HCT116 (cell line): ENCODE data around the gene FLCN. TPM values are rescaled to one million over a fixed set of nuclear protein-coding genes. Genes with fewer than 3 reads are reported as not detected.

Source experiments
- ATAC-seq: fragments of 200-7000 bp; cut with Tn5 transposase; 2 replicates; pipeline ENCODE4 v1.9.1; 2020; ENCODE audit warnings: mild to moderate bottlenecking, moderate library complexity
- BruUV-seq: library from RNA; stranded (reverse); fragments of 400-500 nt; replicated peaks from 2 replicates; lab custom pipeline; 2021; lab: Mats Ljungman, UMichigan
- CTCF ChIA-PET: fragments of 300-600 bp; sonication (Branson Sonifier 250); formaldehyde crosslinking; loops from one replicate; lab custom pipeline; 2021; ENCODE audit warnings: antibody characterized with exemption; lab: Charles Lee
- POLR2A ChIA-PET: fragments of 300-600, 350-600 bp; sonication (Branson Sonifier 250); formaldehyde crosslinking; loops from one replicate; lab custom pipeline; 2021; ENCODE audit warnings: antibody characterized with exemption; lab: Charles Lee
- RAD21 ChIA-PET, 2 experiments: fragments of 300-600 bp; sonication (Branson Sonifier 250); formaldehyde crosslinking; loops; one replicate each; lab custom pipeline; 2023; ENCODE audit warnings: low total read pairs in 2 of 2; ENCODE audit not compliant: uncharacterized antibody in 2 of 2, unreplicated experiment in 2 of 2, low non-redundant PET in 1 of 2; lab: Charles Lee
- DNase-seq: peaks from one replicate; pipeline ENCODE4 v3.0.0-alpha.2; 2010; ENCODE audit warnings: low read depth, low spot score
- H2AFZ ChIP-seq: fragments of 200-600 bp; shearing (Covaris generic), sonication (generic); 2 replicates; pipeline ENCODE4 v1.6.1; 2017; ENCODE audit warnings: low read depth, mixed run types, mixed read lengths, antibody characterized with exemption, low read length; ENCODE audit not compliant: poor library complexity, severe bottlenecking
- H3K27ac ChIP-seq: 2 replicates; pipeline ENCODE4 v1.5.1; 2012; ENCODE audit warnings: low read depth, low read length
- H3K27me3 ChIP-seq: fragments of 200-600 bp; sonication (generic); 2 replicates; pipeline ENCODE4 v1.6.1; 2016; ENCODE audit warnings: mixed run types, low read length, mixed read lengths; ENCODE audit not compliant: insufficient read depth
- H3K36me3 ChIP-seq, 2 experiments: fragments of 200-500 bp in 1 of 2; fragments of 200-600 bp in 1 of 2; sonication (Bioruptor generic) in 1 of 2; sonication (generic) in 1 of 2; 2 replicates each; pipeline versions ENCODE4 v1.5.1 to v1.6.1; 2014 to 2016; ENCODE audit warnings: low read length in 2 of 2, inconsistent platforms in 1 of 2, mixed read lengths in 1 of 2, mixed run types in 1 of 2; ENCODE audit not compliant: insufficient read depth in 2 of 2, control insufficient read depth in 1 of 2
- H3K4me1 ChIP-seq, 2 experiments: fragments of 200-600 bp in 1 of 2; sonication (generic) in 1 of 2; 2 replicates each; pipeline versions ENCODE4 v1.5.1 to v1.6.1; 2012 to 2017; ENCODE audit warnings: low read length in 2 of 2, inconsistent platforms in 1 of 2, mild to moderate bottlenecking in 1 of 2, mixed read lengths in 1 of 2, mixed run types in 1 of 2, moderate library complexity in 1 of 2; ENCODE audit not compliant: insufficient read depth in 2 of 2, control insufficient read depth in 1 of 2
- H3K4me2 ChIP-seq: fragments of 200-600 bp; sonication (generic); 2 replicates; pipeline ENCODE4 v1.6.1; 2017; ENCODE audit warnings: mixed run types, low read length, mixed read lengths
- H3K4me3 ChIP-seq, 2 experiments: fragments of 200-600 bp in 1 of 2; sonication (generic) in 1 of 2; replicated peaks in 1 of 2; 2 replicates each; pipeline ENCODE4 v1.5.1; 2011 to 2016; ENCODE audit warnings: low read length in 2 of 2, control low read depth in 1 of 2, low read depth in 1 of 2, mild to moderate bottlenecking in 1 of 2, mixed read lengths in 1 of 2, mixed run types in 1 of 2
- H3K79me2 ChIP-seq: fragments of 200-600 bp; sonication (generic); 2 replicates; pipeline ENCODE4 v1.6.1; 2017; ENCODE audit warnings: mild to moderate bottlenecking, mixed run types, low read length, moderate library complexity, mixed read lengths; ENCODE audit not compliant: insufficient read depth
- H3K9ac ChIP-seq: fragments of 200-600 bp; sonication (generic); 2 replicates; pipeline ENCODE4 v1.6.1; 2016; ENCODE audit warnings: low read length, mixed read lengths
- H3K9me2 ChIP-seq: fragments of 200-600 bp; sonication (generic), shearing (Covaris generic); 2 replicates; pipeline ENCODE4 v1.6.1; 2017; ENCODE audit warnings: mixed run types, mild to moderate bottlenecking, moderate library complexity; ENCODE audit not compliant: insufficient read depth
- H3K9me3 ChIP-seq, 2 experiments: fragments of 200-500 bp in 1 of 2; fragments of 200-600 bp in 1 of 2; sonication (Bioruptor generic) in 1 of 2; sonication (generic) in 1 of 2; 2 replicates each; pipeline ENCODE4 v1.6.1; 2014 to 2017; ENCODE audit warnings: low read length in 2 of 2, mixed read lengths in 2 of 2, inconsistent platforms in 1 of 2, low read depth in 1 of 2, mild to moderate bottlenecking in 1 of 2, mixed run types in 1 of 2, moderate library complexity in 1 of 2; ENCODE audit not compliant: control insufficient read depth in 1 of 2, insufficient read depth in 1 of 2
- H4K20me1 ChIP-seq: fragments of 200-600 bp; sonication (generic), shearing (Covaris generic); 2 replicates; pipeline ENCODE4 v1.6.1; 2017; ENCODE audit warnings: mixed run types, mild to moderate bottlenecking, moderate library complexity; ENCODE audit not compliant: insufficient read depth
- CBX3 ChIP-seq: IDR thresholded peaks from 2 replicates; pipeline ENCODE4 v1.6.1; 2012; ENCODE audit warnings: low read depth
- CEBPB ChIP-seq: IDR thresholded peaks from 2 replicates; pipeline ENCODE4 v1.6.1; 2012; ENCODE audit warnings: low read depth
- EGR1 ChIP-seq: IDR thresholded peaks from 2 replicates; pipeline ENCODE4 v1.6.1; 2012; ENCODE audit warnings: low read depth
- ELF1 ChIP-seq: IDR thresholded peaks from 2 replicates; pipeline ENCODE4 v1.6.1; 2012; ENCODE audit warnings: low read depth, borderline replicate concordance
- EZH2phosphoT487 ChIP-seq: fragments of 200-600 bp; IDR thresholded peaks from 2 replicates; pipeline ENCODE4 v1.6.1; 2018; ENCODE audit warnings: antibody characterized with exemption, borderline replicate concordance
- FOSL1 ChIP-seq: IDR thresholded peaks from 2 replicates; pipeline ENCODE4 v1.6.1; 2012; ENCODE audit warnings: low read depth
- JUND ChIP-seq: IDR thresholded peaks from 2 replicates; pipeline ENCODE4 v1.6.1; 2012
- POLR2A ChIP-seq: IDR thresholded peaks from 2 replicates; pipeline ENCODE4 v1.7.0; 2011; ENCODE audit warnings: borderline replicate concordance; ENCODE audit not compliant: insufficient read depth, insufficient read length; ENCODE audit errors: extremely low read depth
- POLR2AphosphoS5 ChIP-seq: IDR thresholded peaks from 2 replicates; pipeline ENCODE4 v1.6.1; 2011; ENCODE audit warnings: mild to moderate bottlenecking, low read depth, low read length, moderate library complexity
- RAD21 ChIP-seq: IDR thresholded peaks from 2 replicates; pipeline ENCODE4 v1.6.1; 2012; ENCODE audit warnings: low read depth, mild to moderate bottlenecking
- SIN3A ChIP-seq: IDR thresholded peaks from 2 replicates; pipeline ENCODE4 v1.6.1; 2012; ENCODE audit warnings: low read depth
- SP1 ChIP-seq: IDR thresholded peaks from 2 replicates; pipeline ENCODE4 v1.6.1; 2012; ENCODE audit warnings: low read depth
- TCF7L2 ChIP-seq: IDR thresholded peaks from 2 replicates; pipeline ENCODE4 v1.7.0; 2011; ENCODE audit warnings: borderline replicate concordance, inconsistent platforms; ENCODE audit not compliant: insufficient read depth, insufficient read length; ENCODE audit errors: extremely low read depth
- YY1 ChIP-seq: IDR thresholded peaks from 2 replicates; pipeline ENCODE4 v1.6.1; 2011; ENCODE audit warnings: low read length, low read depth, moderate library complexity, mild to moderate bottlenecking; ENCODE audit not compliant: insufficient replicate concordance; ENCODE audit errors: extremely low read depth
- ZFX ChIP-seq: fragments of 450-650 bp; IDR thresholded peaks from 2 replicates; pipeline ENCODE4 v1.6.1; 2017
- ZNF274 ChIP-seq: fragments of 200-500 bp; sonication (Bioruptor generic); IDR thresholded peaks from 2 replicates; pipeline ENCODE4 v1.6.1; 2014; ENCODE audit warnings: mild to moderate bottlenecking, low read depth, low read length, inconsistent platforms
- intact Hi-C: fragments of 100-400 bp; cut with micrococcal nuclease; formaldehyde crosslinking; loops from 2 replicates; pipeline ENCODE4 v1.10.0; 2022
- total RNA-seq: library from RNA; stranded (reverse); gene quantifications from one replicate; pipeline ENCODE4 v1.2.1, GENCODE V29; 2021; ENCODE audit not compliant: unreplicated experiment
- TF ChIP-seq, protein P1 (sequence below), 3 experiments: fragments of 200-600 bp in 1 of 3; sonication (generic) in 1 of 3; IDR thresholded peaks in 2 of 3; conservative IDR thresholded peaks in 1 of 3; 2 replicates each; pipeline ENCODE4 v1.5.1; 2012 to 2017; ENCODE audit warnings: low read depth in 2 of 3, low read length in 2 of 3, antibody characterized with exemption in 1 of 3, borderline replicate concordance in 1 of 3, control low read depth in 1 of 3, mild to moderate bottlenecking in 1 of 3, mixed read lengths in 1 of 3, mixed run types in 1 of 3, moderate library complexity in 1 of 3; ENCODE audit not compliant: insufficient read depth in 1 of 3
- TF ChIP-seq, protein P2 (sequence below): IDR thresholded peaks from 2 replicates; pipeline ENCODE4 v1.6.1; 2012
- TF ChIP-seq, protein P3 (sequence below): IDR thresholded peaks from 2 replicates; pipeline ENCODE4 v1.6.1; 2011; ENCODE audit warnings: mild to moderate bottlenecking, low read length, moderate library complexity; ENCODE audit not compliant: insufficient replicate concordance; ENCODE audit errors: extremely low read depth
- TF ChIP-seq, protein P4 (sequence below): IDR thresholded peaks from 2 replicates; pipeline ENCODE4 v1.6.1; 2012; ENCODE audit warnings: low read depth

Gene FLCN
- total RNA-seq, 1 experiment from 2014 or later: 23.7 TPM

DNA sequence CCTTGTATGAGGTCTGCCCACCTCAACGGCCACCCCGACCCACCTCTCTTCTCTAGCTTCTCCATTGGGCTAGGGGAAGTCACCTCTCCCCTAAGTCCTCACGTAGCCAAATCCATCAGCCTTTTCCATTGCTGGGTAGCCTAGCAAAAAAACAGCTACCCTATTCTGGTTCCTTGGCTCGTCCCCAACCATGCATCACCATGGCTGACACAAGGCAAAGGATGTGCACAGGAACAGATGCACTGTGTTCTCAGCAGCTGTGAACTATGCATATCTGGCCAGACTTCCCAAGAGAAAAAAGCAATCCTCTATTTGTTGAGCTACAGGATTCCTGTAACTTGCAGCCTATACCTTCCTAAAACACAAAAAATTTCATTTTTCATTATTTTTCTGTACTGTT, 22.0 kb upstream of the FLCN start:
- peaks cover 47 to 51% of the 10 kb centered on the region in 2 experiments for H3K36me3 ChIP-seq
- DNase-seq (no peak), ATAC-seq (no peak)
- no peak overlapping the region for H3K27ac ChIP-seq
- H4K20me1 ChIP-seq: no peaks in the 10 kb centered on the region
- intact Hi-C loops: no loop called here
- H3K27me3 ChIP-seq: no peaks in the 10 kb centered on the region
- H3K4me1 ChIP-seq: no peaks in the 10 kb centered on the region
- H3K9ac ChIP-seq: no peak overlapping the region
- no peaks in the 10 kb centered on the region for H3K9me2 ChIP-seq
- no peak for TF ChIP-seq ZNF274
- no peak for TF ChIP-seq EGR1
- TF ChIP-seq POLR2AphosphoS5: no peak
- TF ChIP-seq YY1: no peak
- no peak for TF ChIP-seq CBX3
- no peak for TF ChIP-seq SP1
- TF ChIP-seq RAD21: no peak
- no peak for TF ChIP-seq TCF7L2
- TF ChIP-seq, protein P1, sequence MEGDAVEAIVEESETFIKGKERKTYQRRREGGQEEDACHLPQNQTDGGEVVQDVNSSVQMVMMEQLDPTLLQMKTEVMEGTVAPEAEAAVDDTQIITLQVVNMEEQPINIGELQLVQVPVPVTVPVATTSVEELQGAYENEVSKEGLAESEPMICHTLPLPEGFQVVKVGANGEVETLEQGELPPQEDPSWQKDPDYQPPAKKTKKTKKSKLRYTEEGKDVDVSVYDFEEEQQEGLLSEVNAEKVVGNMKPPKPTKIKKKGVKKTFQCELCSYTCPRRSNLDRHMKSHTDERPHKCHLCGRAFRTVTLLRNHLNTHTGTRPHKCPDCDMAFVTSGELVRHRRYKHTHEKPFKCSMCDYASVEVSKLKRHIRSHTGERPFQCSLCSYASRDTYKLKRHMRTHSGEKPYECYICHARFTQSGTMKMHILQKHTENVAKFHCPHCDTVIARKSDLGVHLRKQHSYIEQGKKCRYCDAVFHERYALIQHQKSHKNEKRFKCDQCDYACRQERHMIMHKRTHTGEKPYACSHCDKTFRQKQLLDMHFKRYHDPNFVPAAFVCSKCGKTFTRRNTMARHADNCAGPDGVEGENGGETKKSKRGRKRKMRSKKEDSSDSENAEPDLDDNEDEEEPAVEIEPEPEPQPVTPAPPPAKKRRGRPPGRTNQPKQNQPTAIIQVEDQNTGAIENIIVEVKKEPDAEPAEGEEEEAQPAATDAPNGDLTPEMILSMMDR (IDR thresholded peaks at IDR 0.05 in 2 of 3, conservative IDR thresholded peaks at IDR 0.05 in 1 of 3; ENCODE audit: borderline replicate concordance in 1 of 3, insufficient read depth in 1 of 3, low read depth in 2 of 3, low read length in 2 of 3): no peak
- no peak for TF ChIP-seq POLR2A
- no peak for TF ChIP-seq CEBPB
- TF ChIP-seq ELF1: no peak
- TF ChIP-seq ZFX: no peak
- TF ChIP-seq, protein P2, sequence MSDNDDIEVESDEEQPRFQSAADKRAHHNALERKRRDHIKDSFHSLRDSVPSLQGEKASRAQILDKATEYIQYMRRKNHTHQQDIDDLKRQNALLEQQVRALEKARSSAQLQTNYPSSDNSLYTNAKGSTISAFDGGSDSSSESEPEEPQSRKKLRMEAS: no peak
- no peak for TF ChIP-seq JUND
- no peak for TF ChIP-seq SIN3A
- TF ChIP-seq, protein P3, sequence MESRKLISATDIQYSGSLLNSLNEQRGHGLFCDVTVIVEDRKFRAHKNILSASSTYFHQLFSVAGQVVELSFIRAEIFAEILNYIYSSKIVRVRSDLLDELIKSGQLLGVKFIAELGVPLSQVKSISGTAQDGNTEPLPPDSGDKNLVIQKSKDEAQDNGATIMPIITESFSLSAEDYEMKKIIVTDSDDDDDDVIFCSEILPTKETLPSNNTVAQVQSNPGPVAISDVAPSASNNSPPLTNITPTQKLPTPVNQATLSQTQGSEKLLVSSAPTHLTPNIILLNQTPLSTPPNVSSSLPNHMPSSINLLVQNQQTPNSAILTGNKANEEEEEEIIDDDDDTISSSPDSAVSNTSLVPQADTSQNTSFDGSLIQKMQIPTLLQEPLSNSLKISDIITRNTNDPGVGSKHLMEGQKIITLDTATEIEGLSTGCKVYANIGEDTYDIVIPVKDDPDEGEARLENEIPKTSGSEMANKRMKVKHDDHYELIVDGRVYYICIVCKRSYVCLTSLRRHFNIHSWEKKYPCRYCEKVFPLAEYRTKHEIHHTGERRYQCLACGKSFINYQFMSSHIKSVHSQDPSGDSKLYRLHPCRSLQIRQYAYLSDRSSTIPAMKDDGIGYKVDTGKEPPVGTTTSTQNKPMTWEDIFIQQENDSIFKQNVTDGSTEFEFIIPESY: no peak
- TF ChIP-seq, protein P4, sequence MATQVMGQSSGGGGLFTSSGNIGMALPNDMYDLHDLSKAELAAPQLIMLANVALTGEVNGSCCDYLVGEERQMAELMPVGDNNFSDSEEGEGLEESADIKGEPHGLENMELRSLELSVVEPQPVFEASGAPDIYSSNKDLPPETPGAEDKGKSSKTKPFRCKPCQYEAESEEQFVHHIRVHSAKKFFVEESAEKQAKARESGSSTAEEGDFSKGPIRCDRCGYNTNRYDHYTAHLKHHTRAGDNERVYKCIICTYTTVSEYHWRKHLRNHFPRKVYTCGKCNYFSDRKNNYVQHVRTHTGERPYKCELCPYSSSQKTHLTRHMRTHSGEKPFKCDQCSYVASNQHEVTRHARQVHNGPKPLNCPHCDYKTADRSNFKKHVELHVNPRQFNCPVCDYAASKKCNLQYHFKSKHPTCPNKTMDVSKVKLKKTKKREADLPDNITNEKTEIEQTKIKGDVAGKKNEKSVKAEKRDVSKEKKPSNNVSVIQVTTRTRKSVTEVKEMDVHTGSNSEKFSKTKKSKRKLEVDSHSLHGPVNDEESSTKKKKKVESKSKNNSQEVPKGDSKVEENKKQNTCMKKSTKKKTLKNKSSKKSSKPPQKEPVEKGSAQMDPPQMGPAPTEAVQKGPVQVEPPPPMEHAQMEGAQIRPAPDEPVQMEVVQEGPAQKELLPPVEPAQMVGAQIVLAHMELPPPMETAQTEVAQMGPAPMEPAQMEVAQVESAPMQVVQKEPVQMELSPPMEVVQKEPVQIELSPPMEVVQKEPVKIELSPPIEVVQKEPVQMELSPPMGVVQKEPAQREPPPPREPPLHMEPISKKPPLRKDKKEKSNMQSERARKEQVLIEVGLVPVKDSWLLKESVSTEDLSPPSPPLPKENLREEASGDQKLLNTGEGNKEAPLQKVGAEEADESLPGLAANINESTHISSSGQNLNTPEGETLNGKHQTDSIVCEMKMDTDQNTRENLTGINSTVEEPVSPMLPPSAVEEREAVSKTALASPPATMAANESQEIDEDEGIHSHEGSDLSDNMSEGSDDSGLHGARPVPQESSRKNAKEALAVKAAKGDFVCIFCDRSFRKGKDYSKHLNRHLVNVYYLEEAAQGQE: no peak
- no peak for TF ChIP-seq EZH2phosphoT487
- no peak for TF ChIP-seq FOSL1
- RAD21 ChIA-PET: no interaction called here
- CTCF ChIA-PET: interaction anchor here (0.9 kb wide), 1 partner anchor 10 kb away, joined by 4 read pairs; no protein-coding TSS in a partner anchor
- no peak overlapping the region for H2AFZ ChIP-seq
- POLR2A ChIA-PET: interaction anchor here (0.7 kb wide), 1 partner anchor 24 kb away, joined by 3 read pairs; no protein-coding TSS in a partner anchor
- peaks cover 5% of the 10 kb centered on the region; the same call in 1 of the 2 replicates for H3K79me2 ChIP-seq
- no peak overlapping the region for H3K4me2 ChIP-seq
- no peak overlapping the region for H3K4me3 ChIP-seq
- BruUV-seq: no TSS peak
- no peaks in the 10 kb centered on the region for H3K9me3 ChIP-seq
